ENCODE results near the gene CIRBP. TPM values are rescaled to one million over a fixed set of nuclear protein-coding genes. Genes with fewer than 3 reads are reported as not detected.

CIRBP gene
- total and polyA plus RNA-seq, 9 of the 15 experiments (the other 6 are each of a cell fraction or from before 2014, with no cell fraction given), result 20.5 to 327 (median 176) TPM

DNA sequence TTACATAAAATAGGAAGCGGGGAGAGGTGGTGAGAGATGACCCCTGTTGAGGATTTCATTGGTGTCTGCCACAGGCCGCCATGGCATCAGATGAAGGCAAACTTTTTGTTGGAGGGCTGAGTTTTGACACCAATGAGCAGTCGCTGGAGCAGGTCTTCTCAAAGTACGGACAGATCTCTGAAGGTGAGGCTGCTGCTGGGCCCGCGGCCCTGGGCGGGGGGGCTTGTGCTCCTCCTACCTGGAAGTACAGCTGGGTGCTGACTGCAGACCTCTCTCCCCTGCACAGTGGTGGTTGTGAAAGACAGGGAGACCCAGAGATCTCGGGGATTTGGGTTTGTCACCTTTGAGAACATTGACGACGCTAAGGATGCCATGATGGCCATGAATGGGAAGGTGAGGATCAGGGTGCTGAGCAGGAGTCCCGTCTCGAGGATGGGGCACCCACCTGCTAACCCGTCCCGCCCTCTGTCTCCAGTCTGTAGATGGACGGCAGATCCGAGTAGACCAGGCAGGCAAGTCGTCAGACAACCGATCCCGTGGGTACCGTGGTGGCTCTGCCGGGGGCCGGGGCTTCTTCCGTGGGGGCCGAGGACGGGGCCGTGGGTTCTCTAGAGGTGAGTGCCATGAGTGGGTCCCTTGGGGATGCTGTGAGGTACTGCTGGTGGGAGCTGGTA lies 1.9 kb downstream of the CIRBP start:
- ATAC-seq (no peak), FAIRE-seq (peak; percentile 40), DNase-seq (ENCODE audit: extremely low read depth in 1 of 4, low spot score in 3 of 4) (peak in 1 of 4 experiments; percentile 62)
- intact Hi-C loops (cut with micrococcal nuclease) (loop anchor here (10.0 kb wide), 1 partner anchor 174 kb away; no protein-coding TSS in a partner anchor), in situ Hi-C loops (cut with MboI) (no loop called here)
- H3K27ac ChIP-seq (ENCODE audit: extremely low read depth, low read depth, low read length), result peak overlapping the region; percentile 92
- H3K9me3 ChIP-seq (replicated peaks; ENCODE audit: control insufficient read depth, insufficient read depth, low read depth, low read length), result no peaks in the 10 kb centered on the region
- H4K20me1 ChIP-seq (replicated peaks; ENCODE audit: control insufficient read depth, insufficient read depth, low read length), result peaks cover 26% of the 10 kb centered on the region
- peaks cover 53% of the 10 kb centered on the region for H3K36me3 ChIP-seq (ENCODE audit: control insufficient read depth, insufficient read depth, low read length)
- 10% methylated on average over 26 of the region's 26 CpGs for WGBS (ENCODE audit: insufficient coverage, low coverage, missing lambda C conversion rate)
- ChIA-PET CTCF (ENCODE audit: low intra/inter-chr PET ratio) (no interaction called here), POLR2A (interaction anchor here (0.5 to 2.8 kb wide), 7 partner anchors 9 to 1061 kb away, joined by 3 to 14 read pairs (median 4); no protein-coding TSS in a partner anchor)
- H2AFZ ChIP-seq (ENCODE audit: low read depth, low read length), result no peak overlapping the region
- H3K9me1 ChIP-seq (ENCODE audit: control insufficient read depth, insufficient read depth, low read length), result no peaks in the 10 kb centered on the region
- BruUV-seq (replicated peaks), result no TSS peak
- no peaks in the 10 kb centered on the region for H3K27me3 ChIP-seq (ENCODE audit: control insufficient read depth in 2 of 2, insufficient read depth in 2 of 2, low read length in 2 of 2)
- H3K4me2 ChIP-seq (ENCODE audit: insufficient read depth, low read length), result peak overlapping the region; percentile 93
- peak overlapping the region; percentile 90 to 99 for H3K9ac ChIP-seq (ENCODE audit: insufficient read depth in 1 of 2, low read depth in 2 of 2, low read length in 2 of 2)
- peaks cover 66% of the 10 kb centered on the region for H3K79me2 ChIP-seq (ENCODE audit: control insufficient read depth, insufficient read depth, low read length)
- H3K4me3 ChIP-seq, result peak overlapping the region; percentile 68
- peaks cover 67 to 98% of the 10 kb centered on the region in 2 experiments for H3K4me1 ChIP-seq (replicated peaks in 1 of 2; ENCODE audit: control insufficient read depth in 2 of 2, insufficient read depth in 2 of 2, low read length in 2 of 2)
- TF ChIP-seq STAG1 (CRISPR knock-in tag; IDR thresholded peaks at IDR 0.05; ENCODE audit: borderline replicate concordance) (0 out of 2 replicates have a peak, but pooled peaks have one; percentile 22), ZBTB11 (CRISPR knock-in tag; IDR thresholded peaks at IDR 0.05) (peak in 1 of 3 experiments; percentile 4; a peak in 1 of 6 replicates), VEZF1 (CRISPR knock-in tag; IDR thresholded peaks at IDR 0.05) (peak; percentile 45), FOXP1 (CRISPR knock-in tag; IDR thresholded peaks at IDR 0.05) (no peak), SNRNP70 (optimal IDR thresholded peaks at IDR 0.05; ENCODE audit: low read depth, low read length) (no peak), HDAC1 (IDR thresholded peaks at IDR 0.05) (peak in 1 of 2 experiments; percentile 44; a peak in 1 of 4 replicates), CBX1 (IDR thresholded peaks at IDR 0.05; ENCODE audit: low read depth) (no peak), ID3 (CRISPR knock-in tag; IDR thresholded peaks at IDR 0.05) (no peak), ID3 (tag; IDR thresholded peaks at IDR 0.05) (no peak), SPI1 (IDR thresholded peaks at IDR 0.05; ENCODE audit: borderline replicate concordance, low read depth, low read length) (no peak), POLR2B (IDR thresholded peaks at IDR 0.05; ENCODE audit: low read depth, partially characterized antibody) (peak; percentile 11), SNIP1 (IDR thresholded peaks at IDR 0.05; ENCODE audit: low read depth) (no peak), SP1 (CRISPR knock-in tag; IDR thresholded peaks at IDR 0.05) (0 out of 2 replicates have a peak, but pooled peaks have one; percentile 56), FOSL1 (tag; conservative IDR thresholded peaks at IDR 0.05) (no peak), ZFX (CRISPR knock-in tag; IDR thresholded peaks at IDR 0.05) (peak; percentile 18; the same call in 1 of the 2 replicates)
- TF ChIP-seq, protein P1, sequence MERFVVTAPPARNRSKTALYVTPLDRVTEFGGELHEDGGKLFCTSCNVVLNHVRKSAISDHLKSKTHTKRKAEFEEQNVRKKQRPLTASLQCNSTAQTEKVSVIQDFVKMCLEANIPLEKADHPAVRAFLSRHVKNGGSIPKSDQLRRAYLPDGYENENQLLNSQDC (CRISPR knock-in tag; IDR thresholded peaks at IDR 0.05), result no peak

Data from K562 (cell line).